PC-9 (cell line): ENCODE results near the gene SERPING1.

Experiments
- CTCF ChIP-seq: fragments of 200-600 bp; sonication (generic); conservative IDR thresholded peaks from 2 replicates; pipeline ENCODE4 v1.6.1; 2017; ENCODE audit warnings: mixed run types, antibody characterized with exemption, mild to moderate bottlenecking, moderate library complexity
- EZH2 ChIP-seq: fragments of 200-600 bp; sonication (generic); IDR thresholded peaks from 2 replicates; pipeline ENCODE4 v1.8.0; 2017; ENCODE audit warnings: antibody characterized with exemption, low read depth

GRCh38 chr11:57657194-57658022 lies 59.9 kb downstream of the SERPING1 start, which contains the start of gene CLP1:
- peak; percentile 13; the same call in 1 of the 2 replicates for TF ChIP-seq CTCF
- TF ChIP-seq EZH2, result no peak
